NCI-H1436 (cell line): ENCODE data around the gene PCDH19.

Experiments used
- DNase-seq: peaks from one replicate; lab custom pipeline; 2025; lab: John Stamatoyannopoulos, UW

The PCDH19 gene

GRCh38 chrX:100404851-100405250 is 5.2 kb downstream of the PCDH19 start:
- no peak for DNase-seq

- no peak for DNase-seq
Observed at GRCh38 chrX:100395781-100396180, 14.3 kb downstream of the PCDH19 start.

- no peak for DNase-seq
Observed at GRCh38 chrX:100381619-100382018, 28.5 kb downstream of the PCDH19 start.

- DNase-seq: no peak
Observed at GRCh38 chrX:100379388-100379986, 30.6 kb downstream of the PCDH19 start.

GRCh38 chrX:100377826-100378225 is 32.2 kb downstream of the PCDH19 start:
- no peak for DNase-seq

GRCh38 chrX:100376576-100376975 is 33.5 kb downstream of the PCDH19 start:
- no peak for DNase-seq

- DNase-seq: no peak
Observed at GRCh38 chrX:100373673-100374072, 36.4 kb downstream of the PCDH19 start.

GRCh38 chrX:100368167-100368566 is 41.9 kb downstream of the PCDH19 start:
- DNase-seq: no peak

- DNase-seq: no peak
Observed at GRCh38 chrX:100363896-100364295, 46.2 kb downstream of the PCDH19 start.

GRCh38 chrX:100358766-100359165 is 51.3 kb downstream of the PCDH19 start:
- DNase-seq: no peak

- no peak for DNase-seq
Observed at GRCh38 chrX:100356351-100356896, 53.6 kb downstream of the PCDH19 start.

- no peak for DNase-seq
Observed at GRCh38 chrX:100355680-100356079, 54.4 kb downstream of the PCDH19 start.

GRCh38 chrX:100353326-100353725 is 56.7 kb downstream of the PCDH19 start:
- DNase-seq: no peak

- no peak for DNase-seq
Observed at GRCh38 chrX:100350704-100351489, 59.2 kb downstream of the PCDH19 start.

GRCh38 chrX:100349391-100349790 is 60.7 kb downstream of the PCDH19 start:
- DNase-seq: no peak

GRCh38 chrX:100341142-100341510 is 68.9 kb downstream of the PCDH19 start:
- DNase-seq: no peak

- DNase-seq: no peak
Observed at GRCh38 chrX:100340491-100341141, 69.5 kb downstream of the PCDH19 start.

- no peak for DNase-seq
Observed at GRCh38 chrX:100328351-100328750, 81.7 kb downstream of the PCDH19 start.

GRCh38 chrX:100319716-100320115 is 90.4 kb downstream of the PCDH19 start:
- no peak for DNase-seq

- DNase-seq: no peak
Observed at GRCh38 chrX:100316987-100317386, 93.1 kb downstream of the PCDH19 start.

GRCh38 chrX:100315566-100315965 is 94.5 kb downstream of the PCDH19 start:
- no peak for DNase-seq

GRCh38 chrX:100299559-100299958 is 110.5 kb downstream of the PCDH19 start:
- DNase-seq: no peak

GRCh38 chrX:100297728-100298127 is 112.3 kb downstream of the PCDH19 start:
- no peak for DNase-seq
